ENCODE results near the gene PCGF3. TPM values are rescaled to one million over a fixed set of nuclear protein-coding genes. Genes with fewer than 3 reads are reported as not detected.

The PCGF3 gene
- total RNA-seq, 1 donor from 2014 or later = 55.4 TPM

- Mint-ChIP-seq H3K27ac (ENCODE audit: unreplicated experiment) (no peak overlapping the region), H3K9me3 (ENCODE audit: low read depth) (no peaks in the 10 kb centered on the region), H3K4me3 (ENCODE audit: unreplicated experiment) (no peak overlapping the region), H3K27me3 (ENCODE audit: low read depth) (no peaks in the 10 kb centered on the region), H3K36me3 (ENCODE audit: low read depth) (peaks cover 13% of the 10 kb centered on the region), H3K4me1 (ENCODE audit: low read depth) (peaks cover 12% of the 10 kb centered on the region)
- no peak for TF ChIP-seq CTCF (IDR thresholded peaks at IDR 0.05)
- no peak for DNase-seq (ENCODE audit: low spot score)
These were observed 33.2 kb downstream of the PCGF3 start for GRCh38 chr4:738781-739280.

GRCh38 chr4:739569-739968 lies 33.9 kb downstream of the PCGF3 start:
- H3K36me3 Mint-ChIP-seq (ENCODE audit: low read depth) = peaks cover 12% of the 10 kb centered on the region
- no peaks in the 10 kb centered on the region for H3K9me3 Mint-ChIP-seq (ENCODE audit: low read depth)
- peaks cover 19% of the 10 kb centered on the region for H3K4me1 Mint-ChIP-seq (ENCODE audit: low read depth)
- DNase-seq (ENCODE audit: low spot score) = no peak
- no peak overlapping the region for H3K27ac Mint-ChIP-seq (ENCODE audit: unreplicated experiment)
- no peaks in the 10 kb centered on the region for H3K27me3 Mint-ChIP-seq (ENCODE audit: low read depth)
- no peak for TF ChIP-seq CTCF (IDR thresholded peaks at IDR 0.05)
- no peak overlapping the region for H3K4me3 Mint-ChIP-seq (ENCODE audit: unreplicated experiment)

- Mint-ChIP-seq H3K27ac (ENCODE audit: unreplicated experiment) (no peak overlapping the region), H3K9me3 (ENCODE audit: low read depth) (no peaks in the 10 kb centered on the region), H3K4me3 (ENCODE audit: unreplicated experiment) (no peak overlapping the region), H3K36me3 (ENCODE audit: low read depth) (peaks cover 12% of the 10 kb centered on the region), H3K4me1 (ENCODE audit: low read depth) (peaks cover 19% of the 10 kb centered on the region), H3K27me3 (ENCODE audit: low read depth) (no peaks in the 10 kb centered on the region)
- TF ChIP-seq CTCF (IDR thresholded peaks at IDR 0.05) = no peak
- no peak for DNase-seq (ENCODE audit: low spot score)
These were observed 34.4 kb downstream of the PCGF3 start for GRCh38 chr4:740011-740410.

GRCh38 chr4:740656-741282 lies 35.1 kb downstream of the PCGF3 start:
- no peak for DNase-seq (ENCODE audit: low spot score)
- H3K36me3 Mint-ChIP-seq (ENCODE audit: low read depth) = peaks cover 7% of the 10 kb centered on the region
- H3K4me1 Mint-ChIP-seq (ENCODE audit: low read depth) = peaks cover 19% of the 10 kb centered on the region
- peak overlapping the region; percentile 57 for H3K27ac Mint-ChIP-seq (ENCODE audit: unreplicated experiment)
- H3K27me3 Mint-ChIP-seq (ENCODE audit: low read depth) = no peaks in the 10 kb centered on the region
- no peak for TF ChIP-seq CTCF (IDR thresholded peaks at IDR 0.05)
- no peak overlapping the region for H3K4me3 Mint-ChIP-seq (ENCODE audit: unreplicated experiment)
- no peaks in the 10 kb centered on the region for H3K9me3 Mint-ChIP-seq (ENCODE audit: low read depth)

GRCh38 chr4:742096-742741 lies 36.6 kb downstream of the PCGF3 start:
- Mint-ChIP-seq H3K9me3 (ENCODE audit: low read depth) (no peaks in the 10 kb centered on the region), H3K27ac (ENCODE audit: unreplicated experiment) (no peak overlapping the region), H3K27me3 (ENCODE audit: low read depth) (no peaks in the 10 kb centered on the region), H3K36me3 (ENCODE audit: low read depth) (peaks cover 7% of the 10 kb centered on the region), H3K4me3 (ENCODE audit: unreplicated experiment) (no peak overlapping the region), H3K4me1 (ENCODE audit: low read depth) (peaks cover 19% of the 10 kb centered on the region)
- no peak for DNase-seq (ENCODE audit: low spot score)
- TF ChIP-seq CTCF (IDR thresholded peaks at IDR 0.05) = no peak

Data from chondrocyte (in vitro differentiated cells).